K562 treated with DMSO at 1 percent for 4 hours (cell line): ENCODE measurements around the gene TNFRSF13B. TPM values are rescaled to one million over a fixed set of nuclear protein-coding genes. Genes with fewer than 3 reads are reported as not detected.

ENCODE experiments used
- total RNA-seq: library from RNA; unstranded; fragments of 300-600 nt; gene quantifications from 2 replicates; pipeline ENCODE4 v1.2.3, GENCODE V29; 2022; ENCODE audit not compliant: insufficient read depth

Gene TNFRSF13B
- not detected in 2 replicates for total RNA-seq

DNA sequence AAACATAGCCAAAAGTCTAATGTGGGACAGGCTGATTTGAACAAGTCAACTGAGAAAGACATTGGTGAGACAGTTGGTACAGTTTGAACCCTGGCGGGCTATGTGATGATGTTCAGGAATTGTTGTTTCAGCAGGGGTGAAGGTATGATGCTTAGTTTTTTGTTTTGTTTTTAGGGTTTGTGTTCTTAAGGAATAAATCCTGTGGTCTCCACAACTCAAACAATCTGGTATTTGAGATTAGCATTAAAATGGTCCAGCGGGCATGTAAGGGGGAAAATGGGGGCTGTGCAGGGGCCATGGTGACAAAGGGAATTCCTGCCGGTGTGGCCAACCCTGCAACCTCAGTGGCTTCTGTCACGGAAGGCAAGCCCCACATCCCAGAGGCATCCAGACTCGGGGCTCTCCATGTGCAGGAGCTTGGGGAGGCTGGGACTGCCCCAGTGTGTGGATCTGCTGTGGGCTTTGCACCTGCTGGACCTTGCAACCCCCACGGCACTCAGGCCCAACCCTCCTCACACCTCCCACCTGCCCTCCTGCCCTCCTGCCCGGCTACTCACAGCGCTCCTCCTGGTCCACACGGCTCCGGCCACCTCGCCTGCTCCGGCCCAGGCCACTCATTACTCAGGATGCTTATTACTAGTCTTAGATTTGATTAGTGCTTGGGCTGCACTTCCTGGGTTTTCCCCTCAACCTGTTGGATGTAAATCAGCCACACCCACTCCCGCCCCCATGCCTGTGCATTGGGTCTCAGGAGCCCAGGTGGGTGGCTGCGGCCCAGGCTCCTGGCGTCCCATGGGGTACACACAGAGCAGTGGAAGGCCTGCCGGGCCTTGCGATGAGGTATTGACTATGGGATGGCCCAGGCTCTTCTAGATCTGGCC is at the start of gene TNFRSF13B:
Gene TNFRSF13B (minus strand): TSS at position 661 of the 881 bp plus-strand sequence. CDS start 43 bp downstream, at position 618.

Other genes starting within 250 kb of the TNFRSF13B start
- 36.3 and 38.6 TPM in 2 replicates for gene MPRIP, start 70.3 kb upstream of the TNFRSF13B start, total RNA-seq
- gene PLD6, start 234.2 kb upstream of the TNFRSF13B start, total RNA-seq, result 3.0 and 3.2 TPM in 2 replicates